NCI-H748 treated with DMSO at 0.1 percent for 48 hours (cell line): ENCODE results near the gene RHPN2.
A peak's percentile ranks its signal among the peaks of the same experiment; 100 is the strongest.
"Not testable (repeated sequence)": the region's sequence is repeated elsewhere in the genome, so short reads cannot be mapped to it uniquely, and the experiment has no call there.

Source experiments
- DNase-seq: peaks from one replicate; lab custom pipeline; 2025; lab: John Stamatoyannopoulos, UW

The RHPN2 gene

GRCh38 chr19:33064458-33064791 lies 263 bp downstream of the RHPN2 start:
- peak; percentile 48 for DNase-seq

- DNase-seq = no peak
These were observed 783 bp downstream of the RHPN2 start for GRCh38 chr19:33063753-33064457.

- peak; percentile 35 for DNase-seq
These were observed 1.3 kb downstream of the RHPN2 start for GRCh38 chr19:33063356-33063752.

- DNase-seq = no peak
These were observed 1.8 kb downstream of the RHPN2 start for GRCh38 chr19:33062902-33063301.

- DNase-seq = no peak
These were observed 4.1 kb downstream of the RHPN2 start for GRCh38 chr19:33060586-33060985.

- DNase-seq = no peak
These were observed 9.0 kb downstream of the RHPN2 start for GRCh38 chr19:33055718-33056117.

- DNase-seq = no peak
These were observed 10.1 kb downstream of the RHPN2 start for GRCh38 chr19:33054623-33055022.

- no peak for DNase-seq
These were observed 12.2 kb downstream of the RHPN2 start for GRCh38 chr19:33052352-33052972.

GRCh38 chr19:33050110-33050509 lies 14.6 kb downstream of the RHPN2 start:
- no peak for DNase-seq

GRCh38 chr19:33048806-33049676 lies 15.6 kb downstream of the RHPN2 start:
- DNase-seq = no peak

- no peak for DNase-seq
These were observed 17.3 kb downstream of the RHPN2 start for GRCh38 chr19:33047422-33047821.

- not testable (repeated sequence) for DNase-seq
These were observed 22.9 kb downstream of the RHPN2 start for GRCh38 chr19:33041828-33042160.

- DNase-seq = no peak
These were observed 23.5 kb downstream of the RHPN2 start for GRCh38 chr19:33040994-33041827.

- DNase-seq = no peak
These were observed 24.9 kb downstream of the RHPN2 start for GRCh38 chr19:33039815-33040214.

GRCh38 chr19:33039108-33039599 lies 25.5 kb downstream of the RHPN2 start:
- DNase-seq = no peak

- not testable (repeated sequence) for DNase-seq
These were observed 27.3 kb downstream of the RHPN2 start for GRCh38 chr19:33037168-33038025.

GRCh38 chr19:33036370-33037167 lies 28.1 kb downstream of the RHPN2 start:
- DNase-seq = not testable (repeated sequence)

GRCh38 chr19:33035461-33035860 lies 29.2 kb downstream of the RHPN2 start:
- no peak for DNase-seq

GRCh38 chr19:33032218-33032781 lies 32.4 kb downstream of the RHPN2 start:
- peak; percentile 35 for DNase-seq
